Osteocyte (in vitro differentiated cells): ENCODE results near the gene TOB1. TPM values are rescaled to one million over a fixed set of nuclear protein-coding genes. Genes with fewer than 3 reads are reported as not detected.
A peak's percentile ranks its signal among the peaks of the same experiment; 100 is the strongest.

Experiments
- DNase-seq: peaks from one replicate; pipeline ENCODE4 v3.0.0; 2021; ENCODE audit warnings: mixed read lengths; ENCODE audit not compliant: unreplicated experiment; ENCODE audit errors: extremely low spot score
- H3K27ac Mint-ChIP-seq: one replicate; pipeline ENCODE4 v1.8.0; 2021; ENCODE audit warnings: mild to moderate bottlenecking, mixed read lengths; ENCODE audit not compliant: unreplicated experiment
- H3K27me3 Mint-ChIP-seq: one replicate; pipeline ENCODE4 v1.8.0; 2021; ENCODE audit warnings: mixed read lengths; ENCODE audit not compliant: unreplicated experiment
- H3K36me3 Mint-ChIP-seq: one replicate; pipeline ENCODE4 v1.8.0; 2021; ENCODE audit warnings: mixed read lengths; ENCODE audit not compliant: unreplicated experiment
- H3K4me1 Mint-ChIP-seq: one replicate; pipeline ENCODE4 v1.8.0; 2021; ENCODE audit warnings: mixed read lengths; ENCODE audit not compliant: unreplicated experiment
- H3K4me3 Mint-ChIP-seq: one replicate; pipeline ENCODE4 v1.8.0; 2021; ENCODE audit warnings: mild to moderate bottlenecking, moderate library complexity, mixed read lengths; ENCODE audit not compliant: unreplicated experiment
- H3K9me3 Mint-ChIP-seq: one replicate; pipeline ENCODE4 v1.8.0; 2021; ENCODE audit warnings: mixed read lengths; ENCODE audit not compliant: unreplicated experiment
- CTCF ChIP-seq: fragments of 200-600 bp; sonication (generic); IDR thresholded peaks from 2 replicates; pipeline ENCODE4 v1.5.0; 2021; ENCODE audit warnings: antibody characterized with exemption, mild to moderate bottlenecking, moderate library complexity
- total RNA-seq: library from RNA; stranded (reverse); gene quantifications from 2 replicates; pipeline ENCODE4 v1.2.1, GENCODE V29; 2021

The TOB1 gene
- total RNA-seq, 1 donor from 2014 or later: 40.1 TPM

GRCh38 chr17:50816771-50817751, 49.1 kb downstream of the TOB1 start:
- Mint-ChIP-seq H3K4me3 (no peak overlapping the region), H3K36me3 (no peaks in the 10 kb centered on the region), H3K4me1 (peaks cover 5% of the 10 kb centered on the region), H3K9me3 (no peaks in the 10 kb centered on the region), H3K27me3 (peaks cover 37% of the 10 kb centered on the region), H3K27ac (no peak overlapping the region)
- DNase-seq: no peak
- TF ChIP-seq CTCF: peak; percentile 64

DNA sequence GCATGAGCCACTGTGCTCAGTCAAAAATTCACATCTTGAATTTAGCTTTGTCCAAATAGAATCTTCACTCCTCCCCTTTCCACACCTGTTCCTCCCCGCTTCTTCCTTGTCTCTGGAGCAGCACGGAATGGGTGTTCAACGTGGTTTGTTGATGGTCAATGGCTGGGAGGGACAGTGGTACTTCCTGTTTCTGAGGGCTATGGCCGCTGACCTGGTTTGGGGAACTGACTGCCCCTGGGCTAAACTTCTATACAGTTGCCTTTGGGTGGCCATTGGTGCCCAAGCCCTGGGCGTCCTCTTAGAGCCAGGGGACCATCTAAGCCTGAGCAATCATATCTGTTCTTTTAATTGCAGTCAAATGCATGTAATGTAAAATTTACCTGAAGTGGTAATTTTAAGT, 49.9 kb downstream of the TOB1 start:
- H3K27ac Mint-ChIP-seq: no peak overlapping the region
- no peak for DNase-seq
- H3K4me3 Mint-ChIP-seq: no peak overlapping the region
- H3K9me3 Mint-ChIP-seq: no peaks in the 10 kb centered on the region
- peaks cover 5% of the 10 kb centered on the region for H3K4me1 Mint-ChIP-seq
- no peaks in the 10 kb centered on the region for H3K36me3 Mint-ChIP-seq
- peaks cover 33% of the 10 kb centered on the region for H3K27me3 Mint-ChIP-seq
- no peak for TF ChIP-seq CTCF

GRCh38 chr17:50815400-50815799, 50.8 kb downstream of the TOB1 start:
- H3K27me3 Mint-ChIP-seq: peaks cover 30% of the 10 kb centered on the region
- DNase-seq: no peak
- peaks cover 5% of the 10 kb centered on the region for H3K4me1 Mint-ChIP-seq
- no peaks in the 10 kb centered on the region for H3K9me3 Mint-ChIP-seq
- H3K27ac Mint-ChIP-seq: no peak overlapping the region
- H3K4me3 Mint-ChIP-seq: no peak overlapping the region
- no peak for TF ChIP-seq CTCF
- H3K36me3 Mint-ChIP-seq: no peaks in the 10 kb centered on the region

GRCh38 chr17:50813583-50813982, 52.6 kb downstream of the TOB1 start:
- Mint-ChIP-seq H3K9me3 (no peaks in the 10 kb centered on the region), H3K27ac (no peak overlapping the region), H3K4me1 (peaks cover 5% of the 10 kb centered on the region), H3K36me3 (no peaks in the 10 kb centered on the region), H3K4me3 (no peak overlapping the region), H3K27me3 (peaks cover 28% of the 10 kb centered on the region)
- TF ChIP-seq CTCF: no peak
- no peak for DNase-seq

Other genes starting within 250 kb of the TOB1 start
- gene ABCC3, start 231.5 kb downstream of the TOB1 start, total RNA-seq: 0.37 and 0.73 TPM in 2 replicates
- 38.4 and 41.1 TPM in 2 replicates for gene ANKRD40, start 158.4 kb downstream of the TOB1 start, total RNA-seq
- gene LUC7L3, start 146.8 kb downstream of the TOB1 start, total RNA-seq: 86.1 and 105 TPM in 2 replicates
- not detected in 2 replicates for gene ANKRD40CL, start 98.8 kb downstream of the TOB1 start, total RNA-seq
- gene WFIKKN2, start 30.8 kb downstream of the TOB1 start, total RNA-seq: not detected in 2 replicates